Liver (tissue), 9 donors: ENCODE results near the gene KCNIP1. TPM values are rescaled to one million over a fixed set of nuclear protein-coding genes. Genes with fewer than 3 reads are reported as not detected.

Source experiments
- DNase-seq: peaks from one replicate; pipeline ENCODE4 v3.0.0-alpha.2; 2017; ENCODE audit warnings: low spot score
- H3K27ac ChIP-seq, 2 donors: one replicate each; pipeline ENCODE4 v1.7.0; 2013; ENCODE audit warnings: inconsistent platforms in 2 of 2, low read length in 2 of 2, control low read depth in 1 of 2, low read depth in 1 of 2, mild to moderate bottlenecking in 1 of 2
- H3K27me3 ChIP-seq, 4 donors: one replicate each; pipeline versions ENCODE4 v1.6.1 to v1.7.0; 2013; ENCODE audit warnings: low read length in 3 of 4, inconsistent platforms in 1 of 4, mild to moderate bottlenecking in 1 of 4, moderate library complexity in 1 of 4; ENCODE audit not compliant: control insufficient read depth in 4 of 4, insufficient read depth in 4 of 4
- H3K36me3 ChIP-seq, 4 donors: one replicate each; pipeline versions ENCODE4 v1.6.1 to v1.7.0; 2013; ENCODE audit warnings: low read length in 3 of 4, mild to moderate bottlenecking in 3 of 4, low read depth in 1 of 4, moderate library complexity in 1 of 4; ENCODE audit not compliant: control insufficient read depth in 4 of 4, insufficient read depth in 3 of 4
- H3K4me1 ChIP-seq, 4 donors: one replicate each; pipeline versions ENCODE4 v1.6.1 to v1.7.0; 2013; ENCODE audit warnings: low read length in 3 of 4, mild to moderate bottlenecking in 3 of 4, moderate library complexity in 1 of 4; ENCODE audit not compliant: control insufficient read depth in 4 of 4, insufficient read depth in 4 of 4
- H3K4me3 ChIP-seq, 3 donors: one replicate each; pipeline versions ENCODE4 v1.6.1 to v1.7.0; 2013; ENCODE audit warnings: low read length in 3 of 3, control low read depth in 1 of 3, low read depth in 1 of 3, mild to moderate bottlenecking in 1 of 3
- H3K9ac ChIP-seq, 2 donors: one replicate each; pipeline ENCODE4 v1.7.0; 2013; ENCODE audit warnings: low read length in 2 of 2, mild to moderate bottlenecking in 2 of 2, moderate library complexity in 2 of 2, control low read depth in 1 of 2, low read depth in 1 of 2
- H3K9me3 ChIP-seq, 4 donors: one replicate each; pipeline versions ENCODE4 v1.6.1 to v1.7.0; 2013; ENCODE audit warnings: low read length in 3 of 4; ENCODE audit not compliant: control insufficient read depth in 4 of 4
- EGR1 ChIP-seq, 2 donors: IDR thresholded peaks; 2 replicates each; pipeline ENCODE4 v1.6.1; 2016 to 2018; ENCODE audit warnings: antibody characterized with exemption in 2 of 2, low read depth in 2 of 2
- FOXA1 ChIP-seq: IDR thresholded peaks from 2 replicates; pipeline ENCODE4 v1.6.1; 2016; ENCODE audit warnings: antibody characterized with exemption
- GABPA ChIP-seq, 2 donors: IDR thresholded peaks in 1 of 2; conservative IDR thresholded peaks in 1 of 2; 2 replicates each; pipeline ENCODE4 v1.6.1; 2016; ENCODE audit warnings: antibody characterized with exemption in 2 of 2, mild to moderate bottlenecking in 1 of 2, moderate library complexity in 1 of 2
- HNF4A ChIP-seq, 2 donors: conservative IDR thresholded peaks; 2 replicates each; pipeline ENCODE4 v1.6.1; 2016; ENCODE audit warnings: antibody characterized with exemption in 2 of 2, mild to moderate bottlenecking in 2 of 2
- HNF4G ChIP-seq: IDR thresholded peaks from 2 replicates; pipeline ENCODE4 v1.6.1; 2016; ENCODE audit warnings: antibody characterized with exemption
- JUND ChIP-seq, 2 donors: IDR thresholded peaks; 2 replicates each; pipeline ENCODE4 v1.6.1; 2016; ENCODE audit warnings: antibody characterized with exemption in 2 of 2
- NR2F2 ChIP-seq: IDR thresholded peaks from 2 replicates; pipeline ENCODE4 v1.6.1; 2016; ENCODE audit warnings: antibody characterized with exemption
- RXRA ChIP-seq, 2 donors: IDR thresholded peaks; 2 replicates each; pipeline ENCODE4 v1.6.1; 2017 to 2018; ENCODE audit warnings: antibody characterized with exemption in 2 of 2, mild to moderate bottlenecking in 1 of 2
- SP1 ChIP-seq: IDR thresholded peaks from 2 replicates; pipeline ENCODE4 v1.6.1; 2018; ENCODE audit warnings: antibody characterized with exemption, mild to moderate bottlenecking
- YY1 ChIP-seq: IDR thresholded peaks from 2 replicates; pipeline ENCODE4 v1.6.1; 2016; ENCODE audit warnings: antibody characterized with exemption, mild to moderate bottlenecking
- WGBS: extraction: QIAGEN DNeasy Blood & Tissue Kit; methylation state at CpG from one replicate; pipeline ENCODE4 v1.1.7; 2013; 5-methylcytosine and 5-hydroxymethylcytosine counted together
- polyA plus RNA-seq, 2 donors: library from polyadenylated mRNA; stranded (reverse) in 1 of 2; unstranded in 1 of 2; fragments of 200-250 nt in 1 of 2; fragments of >200 nt in 1 of 2; fragmentation: Nextera tagmentation in 1 of 2; extraction: Ambion mirVana in 1 of 2; gene quantifications; one replicate each; pipeline versions ENCODE4 v1.2.1 to v1.2.3, GENCODE V29; 2013 to 2015
- total RNA-seq, 2 donors: library from RNA; depleted of rRNA; stranded (reverse); fragments of >200 nt; gene quantifications; one replicate each; pipeline ENCODE4 v1.2.3, GENCODE V29; 2014
- TF ChIP-seq, protein P1 (sequence below): IDR thresholded peaks from 2 replicates; pipeline ENCODE4 v1.6.1; 2016; ENCODE audit warnings: antibody characterized with exemption
- TF ChIP-seq, protein P2 (sequence below): fragments of 150-350 bp; IDR thresholded peaks from 2 replicates; pipeline ENCODE4 v1.5.1; 2017; ENCODE audit warnings: improper control_type of control experiment, low read depth, low read length; ENCODE audit not compliant: missing input control
- TF ChIP-seq, protein P3 (sequence below): IDR thresholded peaks from 2 replicates; pipeline ENCODE4 v1.6.1; 2016; ENCODE audit warnings: antibody characterized with exemption, mild to moderate bottlenecking
- TF ChIP-seq, protein P4 (sequence below): IDR thresholded peaks from 2 replicates; pipeline ENCODE4 v1.6.1; 2016; ENCODE audit warnings: antibody characterized with exemption
- donor health status: healthy.
- donor health status: healthy.
- donor health status: healthy.
- donor health status: healthy.
- donor health status: healthy.

KCNIP1 gene
- total and polyA plus RNA-seq, 4 donors = 0.08 to 0.23 TPM; not detected in 2

DNA sequence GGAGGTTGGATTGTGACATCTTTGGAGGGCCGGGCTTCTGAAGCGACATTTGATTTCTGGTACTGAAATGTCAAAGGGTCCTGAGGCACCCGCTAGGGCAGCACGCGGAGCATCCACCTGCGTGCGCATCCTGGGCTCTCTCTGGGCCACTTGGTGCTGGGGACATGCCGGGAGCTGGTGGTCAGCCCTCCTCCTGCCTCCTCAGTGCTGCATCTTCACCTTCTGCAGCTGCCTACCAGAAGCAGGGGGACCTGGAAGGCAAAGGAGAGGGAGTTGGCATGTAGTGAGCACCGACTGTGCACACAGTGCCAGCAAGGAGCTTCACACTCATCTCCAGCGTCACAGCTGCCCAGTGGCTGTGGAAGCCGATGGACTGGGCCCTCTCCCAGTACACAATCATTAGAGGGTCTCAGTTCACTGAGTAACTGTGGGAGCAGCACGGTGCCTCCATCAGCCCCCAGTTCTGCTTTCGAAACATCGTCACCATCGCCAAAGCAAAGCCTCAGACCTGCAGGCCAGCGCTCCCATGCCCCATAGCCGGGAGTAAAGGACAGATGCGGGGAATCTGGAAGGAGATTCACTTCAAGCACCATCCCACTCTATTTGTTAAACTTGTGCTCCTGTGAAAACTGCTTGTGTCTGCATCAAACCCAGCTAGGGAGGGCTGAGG, 138.4 kb downstream of the KCNIP1 start:
- Histone ChIP-seq H3K4me1 (no peaks in the 10 kb centered on the region), H3K9me3 (no peaks in the 10 kb centered on the region), H3K27me3 (peaks cover 0 to 10% (median 0%) of the 10 kb centered on the region in 4 donors), H3K36me3 (no peaks in the 10 kb centered on the region), H3K27ac (no peak overlapping the region), H3K9ac (no peak overlapping the region), H3K4me3 (no peak overlapping the region)
- WGBS = 86% methylated on average over 18 of the region's 18 CpGs
- TF ChIP-seq GABPA (IDR thresholded peaks at IDR 0.05 in 1 of 2, conservative IDR thresholded peaks at IDR 0.05 in 1 of 2) (no peak), NR2F2 (no peak), JUND (IDR thresholded peaks at IDR 0.05) (no peak)
- TF ChIP-seq, protein P1, sequence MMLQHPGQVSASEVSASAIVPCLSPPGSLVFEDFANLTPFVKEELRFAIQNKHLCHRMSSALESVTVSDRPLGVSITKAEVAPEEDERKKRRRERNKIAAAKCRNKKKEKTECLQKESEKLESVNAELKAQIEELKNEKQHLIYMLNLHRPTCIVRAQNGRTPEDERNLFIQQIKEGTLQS = no peak
- TF ChIP-seq, protein P2, sequence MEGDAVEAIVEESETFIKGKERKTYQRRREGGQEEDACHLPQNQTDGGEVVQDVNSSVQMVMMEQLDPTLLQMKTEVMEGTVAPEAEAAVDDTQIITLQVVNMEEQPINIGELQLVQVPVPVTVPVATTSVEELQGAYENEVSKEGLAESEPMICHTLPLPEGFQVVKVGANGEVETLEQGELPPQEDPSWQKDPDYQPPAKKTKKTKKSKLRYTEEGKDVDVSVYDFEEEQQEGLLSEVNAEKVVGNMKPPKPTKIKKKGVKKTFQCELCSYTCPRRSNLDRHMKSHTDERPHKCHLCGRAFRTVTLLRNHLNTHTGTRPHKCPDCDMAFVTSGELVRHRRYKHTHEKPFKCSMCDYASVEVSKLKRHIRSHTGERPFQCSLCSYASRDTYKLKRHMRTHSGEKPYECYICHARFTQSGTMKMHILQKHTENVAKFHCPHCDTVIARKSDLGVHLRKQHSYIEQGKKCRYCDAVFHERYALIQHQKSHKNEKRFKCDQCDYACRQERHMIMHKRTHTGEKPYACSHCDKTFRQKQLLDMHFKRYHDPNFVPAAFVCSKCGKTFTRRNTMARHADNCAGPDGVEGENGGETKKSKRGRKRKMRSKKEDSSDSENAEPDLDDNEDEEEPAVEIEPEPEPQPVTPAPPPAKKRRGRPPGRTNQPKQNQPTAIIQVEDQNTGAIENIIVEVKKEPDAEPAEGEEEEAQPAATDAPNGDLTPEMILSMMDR = no peak
- no peak for DNase-seq

DNA sequence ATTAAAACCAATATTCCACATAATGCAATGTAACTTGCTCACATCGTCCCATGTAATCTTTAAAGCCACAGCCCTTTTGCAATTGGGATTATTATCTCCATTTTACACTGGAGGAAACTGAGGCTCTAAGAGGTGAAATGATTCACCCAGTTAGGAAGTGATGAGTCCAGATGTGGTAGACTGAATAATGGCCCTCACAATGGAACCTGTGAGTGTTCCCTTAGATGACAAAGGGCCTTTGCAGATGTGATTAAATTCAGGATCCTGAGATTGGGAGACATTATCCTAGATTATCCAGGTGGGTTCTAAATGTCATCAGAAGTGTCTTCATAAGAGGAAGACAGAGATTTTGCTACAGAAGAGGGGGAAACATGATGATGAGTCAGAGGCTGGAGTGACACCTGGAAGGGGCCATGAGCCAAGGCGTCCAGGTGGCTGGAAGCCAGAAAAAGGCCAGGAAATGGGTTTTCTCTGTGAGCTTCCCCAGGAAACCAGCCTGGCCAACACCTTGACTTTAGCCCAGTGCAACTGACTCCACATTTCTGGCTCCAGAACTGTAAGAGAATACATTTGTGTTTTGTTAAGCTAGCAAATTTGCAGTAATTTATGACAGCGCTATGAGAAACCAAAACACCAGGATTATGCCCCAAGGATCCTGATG, 139.1 kb downstream of the KCNIP1 start:
- Histone ChIP-seq H3K9me3 (no peaks in the 10 kb centered on the region), H3K36me3 (no peaks in the 10 kb centered on the region), H3K4me3 (no peak overlapping the region), H3K4me1 (no peaks in the 10 kb centered on the region), H3K27ac (no peak overlapping the region), H3K27me3 (peaks cover 0 to 10% (median 0%) of the 10 kb centered on the region in 4 donors), H3K9ac (no peak overlapping the region)
- 50% methylated on average over 3 of the region's 3 CpGs for WGBS
- DNase-seq = no peak
- TF ChIP-seq HNF4G (no peak), HNF4A (conservative IDR thresholded peaks at IDR 0.05) (no peak), FOXA1 (no peak), JUND (IDR thresholded peaks at IDR 0.05) (no peak), SP1 (no peak), YY1 (no peak), RXRA (IDR thresholded peaks at IDR 0.05) (no peak), GABPA (IDR thresholded peaks at IDR 0.05 in 1 of 2, conservative IDR thresholded peaks at IDR 0.05 in 1 of 2) (no peak), EGR1 (IDR thresholded peaks at IDR 0.05; ENCODE audit: low read depth in 2 of 2) (no peak)
- TF ChIP-seq, protein P3, sequence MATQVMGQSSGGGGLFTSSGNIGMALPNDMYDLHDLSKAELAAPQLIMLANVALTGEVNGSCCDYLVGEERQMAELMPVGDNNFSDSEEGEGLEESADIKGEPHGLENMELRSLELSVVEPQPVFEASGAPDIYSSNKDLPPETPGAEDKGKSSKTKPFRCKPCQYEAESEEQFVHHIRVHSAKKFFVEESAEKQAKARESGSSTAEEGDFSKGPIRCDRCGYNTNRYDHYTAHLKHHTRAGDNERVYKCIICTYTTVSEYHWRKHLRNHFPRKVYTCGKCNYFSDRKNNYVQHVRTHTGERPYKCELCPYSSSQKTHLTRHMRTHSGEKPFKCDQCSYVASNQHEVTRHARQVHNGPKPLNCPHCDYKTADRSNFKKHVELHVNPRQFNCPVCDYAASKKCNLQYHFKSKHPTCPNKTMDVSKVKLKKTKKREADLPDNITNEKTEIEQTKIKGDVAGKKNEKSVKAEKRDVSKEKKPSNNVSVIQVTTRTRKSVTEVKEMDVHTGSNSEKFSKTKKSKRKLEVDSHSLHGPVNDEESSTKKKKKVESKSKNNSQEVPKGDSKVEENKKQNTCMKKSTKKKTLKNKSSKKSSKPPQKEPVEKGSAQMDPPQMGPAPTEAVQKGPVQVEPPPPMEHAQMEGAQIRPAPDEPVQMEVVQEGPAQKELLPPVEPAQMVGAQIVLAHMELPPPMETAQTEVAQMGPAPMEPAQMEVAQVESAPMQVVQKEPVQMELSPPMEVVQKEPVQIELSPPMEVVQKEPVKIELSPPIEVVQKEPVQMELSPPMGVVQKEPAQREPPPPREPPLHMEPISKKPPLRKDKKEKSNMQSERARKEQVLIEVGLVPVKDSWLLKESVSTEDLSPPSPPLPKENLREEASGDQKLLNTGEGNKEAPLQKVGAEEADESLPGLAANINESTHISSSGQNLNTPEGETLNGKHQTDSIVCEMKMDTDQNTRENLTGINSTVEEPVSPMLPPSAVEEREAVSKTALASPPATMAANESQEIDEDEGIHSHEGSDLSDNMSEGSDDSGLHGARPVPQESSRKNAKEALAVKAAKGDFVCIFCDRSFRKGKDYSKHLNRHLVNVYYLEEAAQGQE = no peak
- TF ChIP-seq, protein P4, sequence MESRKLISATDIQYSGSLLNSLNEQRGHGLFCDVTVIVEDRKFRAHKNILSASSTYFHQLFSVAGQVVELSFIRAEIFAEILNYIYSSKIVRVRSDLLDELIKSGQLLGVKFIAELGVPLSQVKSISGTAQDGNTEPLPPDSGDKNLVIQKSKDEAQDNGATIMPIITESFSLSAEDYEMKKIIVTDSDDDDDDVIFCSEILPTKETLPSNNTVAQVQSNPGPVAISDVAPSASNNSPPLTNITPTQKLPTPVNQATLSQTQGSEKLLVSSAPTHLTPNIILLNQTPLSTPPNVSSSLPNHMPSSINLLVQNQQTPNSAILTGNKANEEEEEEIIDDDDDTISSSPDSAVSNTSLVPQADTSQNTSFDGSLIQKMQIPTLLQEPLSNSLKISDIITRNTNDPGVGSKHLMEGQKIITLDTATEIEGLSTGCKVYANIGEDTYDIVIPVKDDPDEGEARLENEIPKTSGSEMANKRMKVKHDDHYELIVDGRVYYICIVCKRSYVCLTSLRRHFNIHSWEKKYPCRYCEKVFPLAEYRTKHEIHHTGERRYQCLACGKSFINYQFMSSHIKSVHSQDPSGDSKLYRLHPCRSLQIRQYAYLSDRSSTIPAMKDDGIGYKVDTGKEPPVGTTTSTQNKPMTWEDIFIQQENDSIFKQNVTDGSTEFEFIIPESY = no peak
